Lung (tissue), 12 donors: ENCODE data around the gene CXorf38. TPM values are rescaled to one million over a fixed set of nuclear protein-coding genes. Genes with fewer than 3 reads are reported as not detected.
A peak's percentile ranks its signal among the peaks of the same experiment; 100 is the strongest.

Source experiments
- ATAC-seq: fragments of 200-7000 bp; cut with Tn5 transposase; one replicate; pipeline ENCODE4 v1.9.1; 2020; ENCODE audit warnings: moderate number of reproducible peaks; ENCODE audit not compliant: insufficient read depth, low FRiP score
- DNase-seq, 3 donors: peaks; one replicate each; pipeline ENCODE4 v3.0.0-alpha.2; 2013 to 2017
- H3K27ac ChIP-seq, 2 donors: one replicate each; pipeline ENCODE4 v1.5.1; 2013; ENCODE audit warnings: mild to moderate bottlenecking in 2 of 2, moderate library complexity in 2 of 2, control low read depth in 1 of 2, inconsistent platforms in 1 of 2, low read depth in 1 of 2, low read length in 1 of 2
- H3K27me3 ChIP-seq, 3 donors: one replicate each; pipeline ENCODE4 v1.5.1; 2013; ENCODE audit warnings: low read length in 2 of 3; ENCODE audit not compliant: control insufficient read depth in 3 of 3, insufficient read depth in 3 of 3
- H3K36me3 ChIP-seq, 4 donors: one replicate each; pipeline ENCODE4 v1.5.1; 2013; ENCODE audit warnings: low read length in 4 of 4, mild to moderate bottlenecking in 1 of 4, moderate library complexity in 1 of 4; ENCODE audit not compliant: control insufficient read depth in 4 of 4, insufficient read depth in 4 of 4
- H3K4me1 ChIP-seq, 5 donors: one replicate each; pipeline ENCODE4 v1.5.1; 2013; ENCODE audit warnings: low read length in 5 of 5, mild to moderate bottlenecking in 2 of 5, moderate library complexity in 1 of 5; ENCODE audit not compliant: control insufficient read depth in 5 of 5, insufficient read depth in 5 of 5
- H3K4me3 ChIP-seq: one replicate; pipeline ENCODE4 v1.5.1; 2013; ENCODE audit warnings: mild to moderate bottlenecking, control low read depth, moderate library complexity
- H3K9ac ChIP-seq, 2 donors: one replicate each; pipeline ENCODE4 v1.5.1; 2013; ENCODE audit warnings: low read length in 2 of 2, control low read depth in 1 of 2; ENCODE audit not compliant: insufficient read depth in 1 of 2
- H3K9me3 ChIP-seq, 4 donors: one replicate each; pipeline ENCODE4 v1.5.1; 2013; ENCODE audit warnings: low read length in 3 of 4, mild to moderate bottlenecking in 1 of 4, moderate library complexity in 1 of 4; ENCODE audit not compliant: control insufficient read depth in 4 of 4, insufficient read depth in 3 of 4
- WGBS, 2 donors: extraction: QIAGEN DNeasy Blood & Tissue Kit; methylation state at CpG; one replicate each; pipeline ENCODE4 v1.1.7; 2013; 5-methylcytosine and 5-hydroxymethylcytosine counted together
- polyA plus RNA-seq, 2 donors: library from polyadenylated mRNA; stranded (reverse); fragments of 200-250 nt; gene quantifications; one replicate each; pipeline ENCODE4 v1.2.1, GENCODE V29; 2013
- total RNA-seq, 2 donors: library from RNA; depleted of rRNA in 1 of 2; stranded (reverse); fragments of >200 nt in 1 of 2; gene quantifications; one replicate each; pipeline ENCODE4 v1.2.1, GENCODE V29; 2014 to 2021
- TF ChIP-seq, protein P1 (sequence below): IDR thresholded peaks from 2 replicates; pipeline ENCODE4 v1.5.1; 2012; ENCODE audit warnings: mild to moderate bottlenecking; ENCODE audit errors: control extremely low read depth, extremely low read depth
- donor health status: control.
- donor health status: control.
- donor health status: Bipolar disorder and iron deficiency.
- donor health status: healthy.
- donor health status: DM: yes; HTN: yes; CAD: no.

The CXorf38 gene
- total and polyA plus RNA-seq, 4 donors, result 8.2 to 17.8 (median 16.1) TPM

DNA sequence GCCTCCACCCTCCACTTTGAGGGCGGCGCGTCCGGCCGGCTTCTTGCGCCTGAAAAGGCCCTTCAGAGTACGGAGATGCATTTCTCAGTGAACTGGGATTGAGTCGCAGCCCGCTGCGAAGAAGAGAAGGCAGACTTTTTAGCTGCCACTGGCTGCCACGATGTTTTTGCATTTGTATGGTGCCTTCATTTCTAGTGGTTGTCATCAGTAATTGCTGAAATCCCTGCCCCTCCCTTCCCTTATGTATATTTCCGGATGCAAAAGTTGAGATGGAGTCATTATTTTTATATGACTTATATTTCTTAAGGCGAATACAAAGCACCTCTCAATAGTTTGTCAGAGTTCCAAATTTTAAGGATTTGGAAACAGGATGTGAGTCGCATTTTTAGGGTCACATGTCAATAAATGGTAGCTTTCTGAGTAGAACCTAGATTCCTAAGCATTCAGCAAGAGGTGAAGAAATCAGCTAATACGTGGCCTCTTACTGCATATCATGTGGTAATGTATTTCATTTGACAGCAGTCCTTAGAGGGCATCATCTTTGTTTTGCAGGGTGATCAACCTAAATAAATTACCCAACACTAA lies 65.9 kb downstream of the CXorf38 start:
- no peaks in the 10 kb centered on the region for H3K36me3 ChIP-seq
- WGBS, 2 donors, result 1 to 22% methylated on average over 12 to 15 of the region's 15 CpGs
- peaks cover 0 to 6% (median 6%) of the 10 kb centered on the region in 5 donors for H3K4me1 ChIP-seq
- peak in 1 of 3 donors; percentile 2 for DNase-seq
- H3K27ac ChIP-seq, result peak overlapping the region; percentile 89 to 92
- ATAC-seq, result no peak
- peaks cover 3 to 38% (median 6%) of the 10 kb centered on the region in 3 donors for H3K27me3 ChIP-seq
- peak overlapping the region; percentile 72 for H3K4me3 ChIP-seq
- peak overlapping the region; percentile 13 to 40 for H3K9ac ChIP-seq
- H3K9me3 ChIP-seq, result peaks cover 0 to 7% (median 0%) of the 10 kb centered on the region in 4 donors
- TF ChIP-seq, protein P1, sequence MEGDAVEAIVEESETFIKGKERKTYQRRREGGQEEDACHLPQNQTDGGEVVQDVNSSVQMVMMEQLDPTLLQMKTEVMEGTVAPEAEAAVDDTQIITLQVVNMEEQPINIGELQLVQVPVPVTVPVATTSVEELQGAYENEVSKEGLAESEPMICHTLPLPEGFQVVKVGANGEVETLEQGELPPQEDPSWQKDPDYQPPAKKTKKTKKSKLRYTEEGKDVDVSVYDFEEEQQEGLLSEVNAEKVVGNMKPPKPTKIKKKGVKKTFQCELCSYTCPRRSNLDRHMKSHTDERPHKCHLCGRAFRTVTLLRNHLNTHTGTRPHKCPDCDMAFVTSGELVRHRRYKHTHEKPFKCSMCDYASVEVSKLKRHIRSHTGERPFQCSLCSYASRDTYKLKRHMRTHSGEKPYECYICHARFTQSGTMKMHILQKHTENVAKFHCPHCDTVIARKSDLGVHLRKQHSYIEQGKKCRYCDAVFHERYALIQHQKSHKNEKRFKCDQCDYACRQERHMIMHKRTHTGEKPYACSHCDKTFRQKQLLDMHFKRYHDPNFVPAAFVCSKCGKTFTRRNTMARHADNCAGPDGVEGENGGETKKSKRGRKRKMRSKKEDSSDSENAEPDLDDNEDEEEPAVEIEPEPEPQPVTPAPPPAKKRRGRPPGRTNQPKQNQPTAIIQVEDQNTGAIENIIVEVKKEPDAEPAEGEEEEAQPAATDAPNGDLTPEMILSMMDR, result no peak

DNA sequence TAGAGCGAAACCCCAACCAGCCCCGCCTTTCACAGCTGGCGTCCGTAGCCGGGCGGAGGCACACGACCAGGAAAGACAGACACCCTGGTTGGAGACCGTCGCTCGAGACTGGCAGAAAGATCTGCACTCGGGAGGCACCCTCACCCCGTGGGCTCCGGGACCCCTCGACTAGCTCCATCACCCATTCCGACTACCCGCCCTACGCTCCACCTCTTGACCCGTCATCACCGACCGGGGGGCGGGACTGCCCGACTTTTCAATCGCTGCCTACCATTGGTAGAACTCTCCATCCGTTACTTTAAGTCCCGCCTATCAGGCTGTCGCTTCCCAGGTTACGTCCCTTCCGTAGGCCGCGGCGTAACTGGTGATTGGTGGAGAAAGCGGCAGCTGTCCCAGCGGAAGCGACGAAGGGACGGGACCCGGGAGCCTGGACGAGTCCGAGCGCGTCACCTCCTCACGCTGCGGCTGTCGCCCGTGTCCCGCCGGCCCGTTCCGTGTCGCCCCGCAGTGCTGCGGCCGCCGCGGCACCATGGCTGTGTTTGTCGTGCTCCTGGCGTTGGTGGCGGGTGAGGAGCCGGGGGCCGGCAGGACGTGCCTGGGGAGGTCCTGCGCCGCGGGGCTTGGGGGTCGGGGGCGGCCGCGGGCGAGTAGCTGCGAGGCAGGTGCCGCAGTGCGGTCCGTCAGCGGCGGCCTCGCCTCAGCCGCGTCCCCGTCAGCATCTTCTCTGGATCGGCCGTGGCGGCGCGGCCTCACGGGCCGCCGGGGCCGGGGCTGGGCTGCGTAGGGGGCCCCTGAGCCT lies 66.6 kb downstream of the CXorf38 start, which contains the start of gene ATP6AP2:
Gene ATP6AP2, plus strand, starts transcription at position 434 of the 799 bp plus-strand sequence. Its CDS starts 96 bp downstream, at position 530.
- Histone ChIP-seq H3K9me3 (peaks cover 0 to 7% (median 0%) of the 10 kb centered on the region in 4 donors), H3K4me3 (peak within 1 kb of the TSS; percentile 72), H3K36me3 (no peaks in the 10 kb centered on the region), H3K9ac (peak within 1 kb of the TSS; percentile 63 to 74), H3K27me3 (peaks cover 4 to 32% (median 6%) of the 10 kb centered on the region in 3 donors), H3K4me1 (peaks cover 0 to 6% (median 6%) of the 10 kb centered on the region in 5 donors), H3K27ac (peak within 1 kb of the TSS; percentile 89 to 92)
- 0 to 24% methylated on average over 41 to 89 of the region's 89 CpGs for WGBS, 2 donors
- DNase-seq (peak; percentile 94 to 96 (median 96)), ATAC-seq (peak; percentile 99)
- TF ChIP-seq, protein P1, result no peak

DNA sequence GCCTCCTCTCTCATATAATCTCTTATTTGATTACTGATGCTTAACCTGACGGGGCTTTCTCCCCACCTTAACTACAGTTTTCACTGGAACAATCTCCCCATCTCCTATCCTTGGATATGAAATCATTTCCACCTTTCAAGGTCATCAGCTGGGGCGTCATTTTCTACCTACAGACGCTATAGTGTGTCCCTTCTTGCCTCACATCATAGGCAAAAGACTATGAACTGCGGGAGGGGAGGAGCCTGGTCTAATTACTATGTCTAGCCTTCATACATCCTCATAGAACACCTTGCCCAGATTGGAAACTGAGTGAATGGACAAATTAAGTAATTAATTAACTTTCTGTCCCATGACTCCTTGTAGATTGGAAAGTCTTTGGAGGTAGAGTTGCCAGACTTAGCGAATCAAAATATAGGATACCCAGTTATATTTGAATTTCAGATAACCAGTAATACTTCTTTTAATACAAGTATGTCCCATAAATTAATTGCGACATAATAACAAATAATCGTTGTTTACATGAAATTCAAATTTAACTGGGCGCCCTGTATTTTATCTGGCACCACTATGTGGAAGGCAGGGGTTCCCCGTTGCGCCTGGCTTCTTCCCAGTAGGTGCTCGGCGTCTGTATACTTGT lies 67.3 kb downstream of the CXorf38 start:
- H3K4me1 ChIP-seq, result peaks cover 0 to 6% (median 6%) of the 10 kb centered on the region in 5 donors
- peak; percentile 43 for ATAC-seq
- TF ChIP-seq, protein P1, result no peak
- peak overlapping the region; percentile 84 to 87 for H3K27ac ChIP-seq
- DNase-seq, result no peak
- H3K9ac ChIP-seq, result peak overlapping the region; percentile 63 to 74
- 15 to 32% methylated on average over 12 of the region's 12 CpGs for WGBS, 2 donors
- H3K36me3 ChIP-seq, result no peaks in the 10 kb centered on the region
- peaks cover 0 to 7% (median 0%) of the 10 kb centered on the region in 4 donors for H3K9me3 ChIP-seq
- H3K27me3 ChIP-seq, result peaks cover 4 to 26% (median 6%) of the 10 kb centered on the region in 3 donors
- peak overlapping the region; percentile 44 for H3K4me3 ChIP-seq
